ENCODE results near the gene ACTRT1.

Gene ACTRT1

DNA sequence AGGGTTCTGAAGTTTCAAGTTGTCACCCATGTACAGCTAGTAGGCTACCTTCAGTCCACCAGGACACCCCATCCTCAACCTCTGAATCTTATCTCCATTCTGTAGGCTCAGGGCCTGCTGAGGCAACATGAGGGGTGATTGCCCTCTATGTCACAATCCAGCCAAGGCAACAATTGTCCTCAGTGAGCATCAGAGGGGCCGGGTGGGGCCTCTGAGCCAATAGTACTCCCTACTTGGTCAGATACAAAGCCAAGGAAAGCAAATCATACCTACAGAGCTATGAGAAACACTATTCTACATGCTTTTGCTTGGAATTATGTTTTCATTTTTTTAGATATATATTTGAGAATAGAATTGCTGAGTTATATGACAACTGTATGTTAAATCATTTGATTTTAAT lies at the start of gene ACTRT1:
TSS of gene ACTRT1 (minus strand) at position 101 of the 400 bp plus-strand sequence. CDS start 197 bp downstream, outside the sequence.
- no peak for DNase-seq

DNA sequence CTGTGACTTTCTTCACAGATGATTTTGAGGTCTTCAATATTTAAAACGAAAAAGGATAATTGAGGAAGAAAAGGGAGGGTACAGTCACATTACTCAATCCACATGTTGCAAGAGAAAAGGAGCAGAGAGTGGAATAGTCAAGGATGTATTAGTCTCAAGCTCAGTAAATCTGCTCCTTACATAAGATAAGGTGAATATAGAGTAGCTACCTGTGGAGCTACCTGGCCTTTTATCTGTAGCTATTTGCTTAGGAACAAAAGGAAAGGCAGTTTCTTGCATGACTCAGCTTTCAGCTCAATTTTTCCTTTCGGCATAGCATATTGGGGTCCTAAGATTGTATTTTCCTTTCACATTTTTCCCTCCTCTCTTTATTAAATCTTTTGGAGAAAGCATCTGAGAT lies 26.3 kb upstream of the ACTRT1 start:
- DNase-seq, result no peak

DNA sequence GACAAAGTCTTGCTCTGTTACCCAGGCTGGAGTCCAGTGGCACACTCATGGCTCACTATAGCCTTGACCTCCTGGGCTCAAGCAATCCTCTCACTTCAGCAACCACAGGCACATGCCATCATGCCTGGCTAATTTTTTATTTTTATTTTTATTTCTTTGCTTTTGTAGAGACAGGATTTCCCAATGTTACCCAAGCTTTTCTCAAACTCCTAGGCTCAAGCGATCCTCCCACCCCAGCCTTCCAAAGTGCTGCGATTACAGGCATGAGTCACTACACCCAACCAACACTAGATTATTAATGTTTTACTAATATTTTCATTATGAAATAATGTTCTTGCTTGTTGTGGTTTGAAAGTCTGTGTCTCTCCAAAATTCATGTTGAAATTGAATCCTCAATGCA lies 5.2 kb upstream of the ACTRT1 start:
- no peak for DNase-seq

DNA sequence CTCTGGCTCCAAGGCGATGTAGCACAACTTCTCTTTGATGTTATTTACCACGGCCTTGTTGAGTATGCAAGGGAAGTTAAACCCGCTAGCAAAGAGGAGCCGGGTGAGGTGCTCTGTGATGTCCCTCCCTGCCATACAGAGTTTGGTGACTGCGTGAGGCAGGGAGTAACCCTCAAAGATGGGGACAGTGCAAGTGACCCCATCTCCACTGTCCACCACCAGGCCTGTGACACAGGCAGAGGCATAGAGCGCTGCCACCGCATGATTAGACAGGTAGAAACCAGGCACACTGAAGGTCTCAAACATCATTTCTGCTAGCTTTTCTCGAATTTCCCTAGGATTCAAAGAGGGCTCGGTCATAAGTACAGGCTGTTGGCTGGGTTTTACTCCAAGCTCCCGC lies 677 bp downstream of the ACTRT1 start:
- no peak for DNase-seq

DNA sequence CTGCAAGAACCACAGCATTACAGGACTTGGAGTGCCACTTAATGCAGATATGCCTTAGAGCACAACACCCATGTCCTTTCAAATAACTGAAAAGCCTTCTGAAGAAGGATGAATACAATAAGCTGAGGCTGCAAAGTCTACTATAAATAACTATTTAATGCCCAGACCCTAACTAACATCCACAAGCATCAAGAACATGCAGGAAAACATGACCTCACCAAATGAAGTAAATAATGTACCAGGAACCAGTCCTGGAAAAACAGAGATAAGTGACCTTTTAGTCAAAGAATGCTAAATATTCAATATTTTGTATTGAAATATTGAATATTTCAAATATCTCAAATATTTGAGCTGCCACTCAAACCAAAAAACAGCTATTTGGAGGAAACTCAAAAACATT lies 16.9 kb downstream of the ACTRT1 start:
- DNase-seq, result no peak

DNA sequence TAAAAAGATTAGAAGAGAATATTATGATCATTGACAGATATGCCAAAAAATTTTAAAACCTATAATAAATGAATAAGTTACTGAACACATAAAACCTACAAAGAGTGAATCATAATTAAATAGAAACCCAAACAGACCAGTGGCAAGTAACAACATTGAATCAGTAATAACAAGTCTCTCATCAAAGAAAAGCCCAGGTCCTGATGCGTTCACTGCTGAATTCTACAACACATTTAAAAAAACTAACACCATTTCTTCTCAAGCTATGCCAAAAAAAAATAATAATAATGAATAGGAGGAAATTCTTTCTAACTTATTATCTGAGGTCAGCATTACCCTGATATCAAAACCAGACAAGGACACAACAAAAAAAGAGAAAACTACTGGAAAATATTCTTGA lies 30.6 kb downstream of the ACTRT1 start:
- DNase-seq, result no peak

DNA sequence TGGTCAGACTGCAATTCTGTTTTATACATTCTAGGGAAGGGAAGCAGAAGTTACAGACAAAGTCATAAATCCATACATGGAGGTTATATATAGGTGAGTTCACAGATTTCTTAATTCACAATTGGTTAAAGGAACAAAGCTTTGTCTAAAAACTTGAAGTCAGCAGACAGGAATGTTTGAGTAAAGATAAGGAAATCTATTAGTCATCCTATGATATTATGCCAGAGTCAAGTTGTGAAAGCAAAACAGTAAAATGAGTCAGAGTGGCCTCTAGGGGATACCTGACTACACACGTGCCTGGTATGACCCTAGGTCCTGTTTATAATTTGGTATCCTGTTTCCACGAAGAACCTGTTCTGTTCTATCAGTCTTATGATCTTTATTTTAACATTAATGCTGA lies 31.5 kb downstream of the ACTRT1 start:
- DNase-seq, result no peak

DNA sequence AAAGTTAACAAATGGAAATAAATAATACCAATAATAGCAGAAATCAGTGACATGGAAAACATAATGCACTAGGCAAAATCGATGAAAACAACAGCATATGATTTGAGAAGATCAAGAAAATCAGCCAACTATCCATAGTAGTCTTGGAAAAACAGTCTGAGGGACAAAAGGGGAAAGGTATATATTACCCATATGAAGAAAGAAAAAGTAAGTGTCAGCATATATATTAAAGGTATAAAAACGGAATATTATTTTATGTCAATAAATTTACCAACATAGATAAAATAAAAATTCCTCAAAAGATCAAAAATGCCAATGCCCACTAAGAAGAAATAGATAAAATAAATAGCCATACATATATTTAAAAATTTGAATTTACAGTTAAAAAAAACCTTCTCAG lies 33.0 kb downstream of the ACTRT1 start:
- no peak for DNase-seq

DNA sequence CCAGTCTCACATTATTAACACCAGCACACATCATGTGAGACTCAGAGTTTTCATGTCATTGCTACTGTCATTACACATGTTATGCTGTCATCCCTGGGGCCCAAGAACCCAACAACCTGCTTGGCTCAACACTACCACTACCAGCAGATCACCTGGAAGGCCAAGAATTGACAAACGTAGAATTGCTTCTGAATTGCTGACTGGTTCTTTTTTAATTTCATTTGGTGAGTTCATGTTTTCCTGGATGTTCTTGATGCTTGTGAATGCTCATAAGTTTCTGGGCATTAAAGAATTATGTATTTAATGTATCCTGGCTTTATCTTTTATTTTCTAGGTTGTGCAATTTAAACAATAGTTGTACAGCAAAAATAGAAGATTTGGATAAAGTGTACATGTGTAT lies 40.2 kb downstream of the ACTRT1 start:
- no peak for DNase-seq

DNA sequence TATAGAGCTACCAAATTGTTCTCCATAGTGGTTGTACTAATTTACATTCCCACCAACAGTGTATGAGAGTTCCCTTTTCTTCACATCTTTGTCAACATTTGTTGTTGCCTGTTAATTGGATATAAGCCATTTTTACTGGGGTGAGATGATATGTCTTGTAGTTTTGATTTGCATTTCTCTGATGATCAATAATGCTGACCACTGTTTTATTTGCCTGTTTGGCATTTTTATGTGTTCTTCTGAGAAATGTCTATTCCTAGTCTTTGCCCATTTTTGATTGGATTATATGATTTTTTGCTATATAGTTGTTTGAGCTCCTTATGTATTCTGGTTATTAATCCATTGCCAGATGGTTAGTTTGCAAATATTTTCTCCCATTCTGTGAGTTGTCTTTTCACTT lies 44.3 kb downstream of the ACTRT1 start:
- no peak for DNase-seq
